ENCODE data around the gene KRTAP19-8. TPM values are rescaled to one million over a fixed set of nuclear protein-coding genes. Genes with fewer than 3 reads are reported as not detected.

KRTAP19-8 gene
- total and polyA plus RNA-seq, 8 donors, result not detected

DNA sequence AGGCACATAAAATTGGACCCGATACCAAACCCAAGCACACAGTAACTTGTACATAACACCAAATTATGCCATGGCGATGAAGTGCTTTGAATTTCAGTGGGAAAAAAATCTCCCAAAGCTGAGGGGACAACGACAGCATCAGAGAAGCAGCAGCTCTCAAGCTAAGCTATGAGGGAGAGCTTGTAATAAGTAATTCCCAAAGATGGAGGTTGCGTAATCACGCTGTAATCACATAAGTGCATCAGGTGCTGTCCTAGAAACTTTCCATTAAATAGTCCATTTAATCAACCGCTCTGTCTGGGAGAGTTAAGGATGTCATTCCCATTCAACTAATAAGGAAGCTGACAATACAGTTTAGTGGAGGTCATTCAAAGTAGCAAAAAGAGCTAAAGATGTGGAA lies 37.6 kb upstream of the KRTAP19-8 start:
- TF ChIP-seq CTCF (IDR thresholded peaks at IDR 0.05), result no peak
- intact Hi-C loops (cut with DNase I), result no loop called here
- 74 to 84% methylated on average over 6 of the region's 6 CpGs for WGBS, 2 donors
- FAIRE-seq, result no peak
- Histone ChIP-seq H3K27ac (no peak overlapping the region), H3K36me3 (no peaks in the 10 kb centered on the region), H3K9me3 (no peaks in the 10 kb centered on the region), H3K4me3 (no peak overlapping the region), H3K27me3 (no peaks in the 10 kb centered on the region), H3K4me1 (no peaks in the 10 kb centered on the region)
- no peak for ATAC-seq
- DNase-seq, result no peak

DNA sequence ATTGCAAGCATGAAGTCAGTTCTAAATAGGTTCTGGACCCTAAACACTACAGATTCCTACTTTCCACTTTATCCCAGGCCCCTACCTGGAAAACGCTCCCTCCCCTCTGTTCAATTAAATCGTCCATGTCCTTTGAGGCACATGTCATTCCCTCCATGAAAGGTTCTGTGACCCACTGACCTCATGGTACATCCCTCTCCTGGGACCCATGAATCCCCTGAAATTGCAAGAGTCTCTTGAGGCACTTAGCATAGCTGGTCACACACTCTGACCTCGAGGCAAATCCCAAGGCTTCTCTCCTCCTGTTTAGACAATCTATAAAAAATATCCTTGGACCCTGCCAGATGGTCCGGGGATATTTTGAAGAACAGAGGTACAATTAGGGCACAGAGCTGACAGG lies 34.3 kb upstream of the KRTAP19-8 start:
- no peaks in the 10 kb centered on the region for H3K4me1 ChIP-seq
- H3K27me3 ChIP-seq, result no peaks in the 10 kb centered on the region
- no peak overlapping the region for H3K4me3 ChIP-seq
- DNase-seq, result no peak
- no peak for TF ChIP-seq CTCF (IDR thresholded peaks at IDR 0.05)
- 35 to 44% methylated on average over 4 of the region's 4 CpGs for WGBS, 2 donors
- no peak for FAIRE-seq
- H3K36me3 ChIP-seq, result no peaks in the 10 kb centered on the region
- no peaks in the 10 kb centered on the region for H3K9me3 ChIP-seq
- no peak overlapping the region for H3K27ac ChIP-seq
- intact Hi-C loops (cut with DNase I), result no loop called here
- ATAC-seq, result no peak

GRCh38 chr21:31064803-31065202 lies 26.5 kb upstream of the KRTAP19-8 start:
- WGBS, 2 donors, result 27 to 41% methylated on average over 3 of the region's 3 CpGs
- no peak for FAIRE-seq
- no peak for DNase-seq
- H3K9me3 ChIP-seq, result no peaks in the 10 kb centered on the region
- no peaks in the 10 kb centered on the region for H3K27me3 ChIP-seq
- H3K4me1 ChIP-seq, result no peaks in the 10 kb centered on the region
- no peak for ATAC-seq
- H3K4me3 ChIP-seq, result no peak overlapping the region
- no peaks in the 10 kb centered on the region for H3K36me3 ChIP-seq
- intact Hi-C loops (cut with DNase I), result no loop called here
- no peak overlapping the region for H3K27ac ChIP-seq
- no peak for TF ChIP-seq CTCF (IDR thresholded peaks at IDR 0.05)

DNA sequence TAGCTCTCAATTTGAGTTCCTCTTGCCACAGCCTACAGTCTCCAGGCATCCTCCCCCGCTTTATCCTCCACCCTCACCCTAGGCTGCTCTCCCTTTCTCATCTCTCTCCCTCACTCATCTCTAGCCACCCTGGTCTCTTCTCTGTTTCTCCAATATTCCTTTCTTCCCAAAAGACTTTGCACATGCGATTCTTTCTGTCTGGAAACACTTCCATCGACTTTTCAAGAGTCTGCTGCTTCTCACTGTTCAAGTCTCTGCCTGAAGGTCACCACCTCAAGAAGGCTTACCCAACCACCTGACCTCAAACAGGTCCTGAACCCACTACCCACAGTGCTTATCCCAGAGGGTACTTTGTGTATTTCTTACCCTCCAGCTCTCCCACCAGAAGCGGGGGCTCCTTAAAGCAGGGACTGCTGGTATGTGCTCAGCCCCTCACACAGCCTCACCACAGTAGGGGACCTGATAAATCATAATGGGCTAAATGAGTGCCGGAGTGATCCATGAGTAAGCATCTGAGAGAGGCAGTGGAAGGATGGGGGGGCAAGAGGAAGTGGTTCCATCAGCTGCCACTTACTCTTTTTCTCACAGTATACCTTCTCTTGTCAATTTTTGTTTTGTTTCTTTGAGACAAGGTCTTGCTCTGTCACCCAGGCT lies 14.3 kb upstream of the KRTAP19-8 start:
- no peak overlapping the region for H3K4me3 ChIP-seq
- FAIRE-seq (no peak), ATAC-seq (no peak), DNase-seq (no peak)
- no peak for TF ChIP-seq CTCF (IDR thresholded peaks at IDR 0.05)
- WGBS, 2 donors, result 68 to 77% methylated on average over 5 of the region's 5 CpGs
- H3K36me3 ChIP-seq, result no peaks in the 10 kb centered on the region
- H3K9me3 ChIP-seq, result no peaks in the 10 kb centered on the region
- H3K4me1 ChIP-seq, result no peaks in the 10 kb centered on the region
- H3K27ac ChIP-seq, result no peak overlapping the region
- no peaks in the 10 kb centered on the region for H3K27me3 ChIP-seq
- intact Hi-C loops (cut with DNase I), result no loop called here

GRCh38 chr21:31050577-31051157 lies 12.4 kb upstream of the KRTAP19-8 start:
- no peaks in the 10 kb centered on the region for H3K27me3 ChIP-seq
- H3K4me3 ChIP-seq, result no peak overlapping the region
- no peaks in the 10 kb centered on the region for H3K36me3 ChIP-seq
- TF ChIP-seq CTCF (IDR thresholded peaks at IDR 0.05), result no peak
- intact Hi-C loops (cut with DNase I), result no loop called here
- 69 to 77% methylated on average over 3 of the region's 3 CpGs for WGBS, 2 donors
- no peaks in the 10 kb centered on the region for H3K4me1 ChIP-seq
- ATAC-seq (no peak), FAIRE-seq (no peak), DNase-seq (no peak)
- H3K9me3 ChIP-seq, result no peaks in the 10 kb centered on the region
- no peak overlapping the region for H3K27ac ChIP-seq
